ENCODE measurements around the gene SLC22A31.

GRCh38 chr16:89199241-89200123, 855 bp downstream of the SLC22A31 start:
- TF ChIP-seq ZFP30 (CRISPR knock-in tag; IDR thresholded peaks at IDR 0.05) (no peak), RARB (CRISPR knock-in tag; IDR thresholded peaks at IDR 0.05) (no peak), ZNF8 (CRISPR knock-in tag; IDR thresholded peaks at IDR 0.05) (no peak), ISL1 (CRISPR knock-in tag; IDR thresholded peaks at IDR 0.05) (no peak), ZFP3 (CRISPR knock-in tag; IDR thresholded peaks at IDR 0.05) (no peak), ESRRG (CRISPR knock-in tag; IDR thresholded peaks at IDR 0.05) (no peak), CREB5 (CRISPR knock-in tag; IDR thresholded peaks at IDR 0.05; ENCODE audit: low read depth) (no peak), PATZ1 (CRISPR knock-in tag; IDR thresholded peaks at IDR 0.05; ENCODE audit: borderline replicate concordance) (no peak), GLIS3 (CRISPR knock-in tag; IDR thresholded peaks at IDR 0.05) (no peak), TSHZ2 (CRISPR knock-in tag; IDR thresholded peaks at IDR 0.05) (no peak)
